HTR-8/SVneo (cell line): ENCODE data around the gene STK38.

Source experiments
- DNase-seq: peaks from one replicate; pipeline ENCODE4 v3.0.0; 2011; ENCODE audit warnings: low spot score, mixed read lengths; ENCODE audit not compliant: insufficient read length
- FAIRE-seq: peaks from 2 replicates; lab custom pipeline; 2011; peaks lifted over from hg19 to GRCh38; lab: Jason Lieb, UNC

STK38 gene

DNA sequence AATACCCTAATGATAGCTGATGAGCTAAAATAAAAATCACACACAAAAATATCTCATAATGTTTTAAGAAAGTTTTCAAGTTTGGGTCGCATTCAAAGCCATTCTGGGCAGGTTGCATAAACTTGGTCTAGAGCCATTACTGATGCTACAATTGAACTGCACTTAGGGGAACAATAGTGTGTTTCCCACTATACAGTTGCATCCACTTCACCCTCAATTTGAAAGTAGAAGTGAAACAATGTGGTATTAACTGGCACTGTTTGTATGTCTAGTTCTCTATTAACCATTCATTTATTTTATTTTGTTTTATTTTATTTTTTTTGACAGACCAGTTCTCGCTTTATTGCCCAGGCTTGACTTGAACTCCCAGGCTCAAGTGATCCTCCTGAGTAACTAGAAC, 23.0 kb upstream of the STK38 start:
- DNase-seq (no peak), FAIRE-seq (no peak)

DNA sequence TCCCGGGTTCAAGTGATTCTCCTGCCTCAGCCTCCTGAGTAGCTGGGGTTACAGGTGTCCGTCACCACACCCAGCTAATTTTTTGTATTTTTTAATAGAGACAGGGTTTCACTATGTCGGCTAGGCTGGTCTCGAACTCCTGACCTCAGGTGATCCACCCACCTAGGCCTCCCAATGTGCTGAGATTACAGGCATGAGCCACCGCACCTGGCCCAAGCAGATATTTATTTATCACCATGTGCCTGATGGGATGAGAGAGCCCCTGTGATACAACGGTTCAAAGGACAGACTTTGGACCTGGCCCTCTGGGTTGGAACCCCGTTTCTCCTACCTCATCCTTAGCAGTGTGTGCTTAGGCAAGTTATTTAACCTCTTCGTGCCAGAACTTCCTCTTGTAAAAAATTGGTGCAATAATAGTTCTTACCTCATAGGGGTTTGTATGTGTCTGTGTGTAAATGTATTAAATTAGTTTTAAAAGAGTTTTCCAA, 19.2 kb upstream of the STK38 start:
- FAIRE-seq, result no peak
- DNase-seq, result no peak

DNA sequence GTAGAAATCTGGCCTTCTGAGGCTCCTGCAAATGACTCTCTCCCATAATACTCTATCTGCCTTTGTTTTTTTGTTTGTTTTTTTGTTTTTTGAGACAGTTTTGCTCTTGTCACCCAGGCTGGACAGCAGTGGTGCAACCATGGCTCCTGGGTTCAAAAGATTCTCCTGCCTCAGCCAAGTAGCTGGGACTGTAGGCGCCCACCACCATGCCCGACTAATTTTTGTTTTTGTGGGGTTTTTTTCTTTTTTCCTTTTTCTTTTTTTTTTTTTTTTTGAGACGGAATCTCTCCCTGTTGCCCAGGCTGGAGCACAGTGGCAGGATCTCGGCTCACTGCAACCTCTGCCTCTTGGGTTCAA, 16.6 kb upstream of the STK38 start:
- FAIRE-seq (no peak), DNase-seq (no peak)

DNA sequence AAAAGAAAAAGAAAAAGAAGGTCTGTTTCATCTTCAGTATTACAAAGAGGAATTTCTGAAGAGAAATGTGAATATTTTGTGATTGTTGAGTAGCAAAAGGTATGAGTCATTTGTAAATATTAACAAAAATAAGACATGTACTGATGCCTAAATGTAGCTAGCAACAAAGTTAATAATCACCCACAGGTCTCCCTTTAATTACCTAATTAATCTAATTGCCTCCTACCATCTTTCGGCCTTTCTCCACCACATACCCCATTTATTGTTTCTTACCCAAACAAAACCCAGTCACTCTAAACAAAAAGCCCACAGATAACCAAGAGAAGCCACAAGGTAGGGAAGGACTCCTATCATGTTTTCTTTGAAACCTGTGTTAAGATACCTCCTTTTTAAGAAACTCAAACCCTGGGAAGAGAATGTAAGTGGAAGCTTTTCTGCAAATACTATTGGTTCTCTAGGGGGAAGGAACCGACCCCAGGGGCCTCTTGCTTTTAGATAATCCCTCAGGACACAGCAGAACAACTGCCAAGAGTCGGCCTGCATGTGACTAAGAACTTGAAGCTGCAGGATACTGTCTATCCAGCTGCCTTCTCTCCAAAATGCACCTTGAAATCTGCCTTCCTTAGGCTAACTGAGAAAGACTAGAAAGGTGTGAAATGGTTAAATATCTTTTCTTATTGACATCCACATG, 16.1 kb upstream of the STK38 start:
- FAIRE-seq (no peak), DNase-seq (no peak)

DNA sequence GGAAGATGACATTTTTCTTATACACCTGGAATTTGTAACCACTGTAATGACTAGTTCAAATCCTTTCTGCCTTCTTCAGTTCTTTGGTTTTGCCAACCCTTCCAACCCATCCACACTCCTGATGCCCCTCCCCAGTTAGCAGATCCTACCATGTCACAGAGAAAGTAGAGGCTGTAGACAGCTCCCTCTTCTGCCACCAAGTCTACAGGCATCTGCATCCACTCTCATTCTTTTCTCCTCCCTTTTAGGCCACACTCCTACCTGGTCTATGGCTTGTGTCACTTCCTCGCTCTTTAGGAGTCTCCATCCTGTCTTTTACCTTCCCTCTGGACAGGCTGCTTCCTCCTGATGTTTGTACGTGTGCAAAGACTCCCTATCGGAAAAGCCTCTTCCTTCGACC, 13.5 kb upstream of the STK38 start:
- DNase-seq, result no peak
- no peak for FAIRE-seq

DNA sequence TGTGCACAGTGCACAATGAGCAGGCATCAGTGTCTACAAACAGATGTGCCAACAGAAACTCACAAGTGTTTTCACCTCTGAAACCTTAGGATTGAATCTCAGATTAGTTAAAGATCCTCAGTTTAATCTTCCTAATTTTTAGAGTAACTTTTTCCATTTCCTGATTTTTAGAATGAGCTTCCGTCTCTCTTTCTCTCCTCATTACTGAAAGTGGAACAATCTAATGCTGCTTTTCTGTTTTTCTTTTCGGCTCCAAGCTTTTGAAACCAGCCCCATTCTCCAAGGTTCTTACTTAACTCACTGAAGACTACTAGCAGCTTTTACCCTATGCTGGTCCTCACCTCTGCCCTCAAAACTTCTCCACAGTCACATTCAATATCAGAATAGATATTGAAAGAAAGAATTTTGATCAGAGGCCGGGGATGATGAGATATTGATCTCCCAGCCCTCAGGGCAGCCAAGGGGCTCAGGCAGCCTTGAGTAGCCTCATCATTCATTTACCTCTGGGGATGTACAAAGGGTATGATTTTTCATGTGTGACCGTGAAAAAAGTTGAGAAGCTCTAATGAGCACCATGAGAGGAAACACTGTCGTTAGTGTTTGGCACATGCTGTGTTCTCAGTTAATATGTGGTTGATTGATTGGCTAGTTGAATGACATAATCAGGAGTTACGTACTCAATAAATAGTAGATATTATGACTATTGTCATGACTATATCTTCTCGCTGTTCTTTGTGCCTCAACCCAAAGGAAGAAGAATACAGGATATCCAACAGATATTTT, 11.9 kb upstream of the STK38 start:
- DNase-seq (no peak), FAIRE-seq (no peak)

DNA sequence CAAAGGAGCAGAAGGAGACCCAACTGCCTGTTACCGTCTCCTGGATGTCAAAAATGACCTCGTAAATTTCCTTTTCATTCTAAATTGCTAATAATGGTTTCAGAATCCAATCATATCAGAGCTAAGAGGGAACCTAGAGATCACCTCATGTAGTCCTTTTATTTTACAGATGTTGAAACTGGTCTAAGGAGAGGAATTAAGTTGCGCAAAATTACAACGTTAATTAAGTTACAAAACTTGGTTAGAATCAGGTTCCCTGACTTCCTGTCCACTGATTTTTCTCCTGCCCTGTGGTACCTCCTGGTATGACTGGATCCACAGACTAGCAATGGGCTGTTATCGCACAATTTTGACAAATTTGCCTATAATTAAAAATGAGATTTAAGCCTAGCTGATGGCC, 9.0 kb upstream of the STK38 start:
- no peak for FAIRE-seq
- DNase-seq, result no peak

DNA sequence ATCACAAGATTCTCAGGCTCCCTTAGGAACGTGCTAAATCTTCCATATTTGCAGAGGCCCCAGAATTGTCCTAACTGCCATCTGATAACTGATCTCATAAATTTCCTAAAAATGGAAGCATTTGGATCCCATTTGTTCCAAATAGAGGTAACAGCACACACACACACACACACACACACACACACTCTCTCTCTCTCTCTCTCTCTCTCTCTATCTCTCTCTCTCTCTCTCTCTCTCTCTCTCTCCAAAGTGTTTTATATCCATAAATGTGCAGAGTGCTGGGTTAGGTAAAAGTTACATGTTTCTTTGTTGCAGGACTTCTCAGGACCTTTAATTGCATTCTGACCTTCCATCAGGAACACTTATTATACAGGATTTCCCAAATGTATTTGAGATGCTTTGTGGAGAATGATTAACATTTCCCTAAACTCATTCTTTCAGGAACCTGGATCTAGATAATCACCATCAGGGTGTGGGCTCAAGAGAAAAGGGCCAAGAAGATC, 8.5 kb upstream of the STK38 start:
- no peak for FAIRE-seq
- no peak for DNase-seq

DNA sequence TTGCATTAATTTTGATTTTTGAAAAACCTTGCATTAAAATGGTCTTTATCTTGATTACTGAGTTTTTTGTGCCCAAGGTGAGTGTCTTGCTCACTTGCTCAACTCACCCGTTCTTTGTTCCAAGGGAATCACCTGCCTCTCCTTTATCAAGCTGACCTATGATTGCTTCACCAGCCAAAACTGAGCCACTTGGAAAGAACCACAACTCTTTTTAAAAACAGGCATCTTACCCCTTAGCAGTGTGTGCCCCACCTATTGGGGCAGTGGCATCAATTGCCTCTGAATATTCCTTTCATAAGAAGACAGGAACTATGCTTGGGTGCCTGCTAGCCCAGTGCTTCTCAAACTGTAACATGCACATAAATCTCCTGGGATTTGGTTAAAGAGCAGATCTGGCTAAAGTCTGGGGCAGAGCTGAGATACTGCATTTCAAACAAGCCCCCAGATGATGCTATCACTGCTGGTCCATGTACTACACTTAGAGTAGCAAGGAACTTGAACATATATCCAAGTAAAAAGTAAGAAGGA, 3.3 kb upstream of the STK38 start:
- no peak for FAIRE-seq
- DNase-seq, result no peak

DNA sequence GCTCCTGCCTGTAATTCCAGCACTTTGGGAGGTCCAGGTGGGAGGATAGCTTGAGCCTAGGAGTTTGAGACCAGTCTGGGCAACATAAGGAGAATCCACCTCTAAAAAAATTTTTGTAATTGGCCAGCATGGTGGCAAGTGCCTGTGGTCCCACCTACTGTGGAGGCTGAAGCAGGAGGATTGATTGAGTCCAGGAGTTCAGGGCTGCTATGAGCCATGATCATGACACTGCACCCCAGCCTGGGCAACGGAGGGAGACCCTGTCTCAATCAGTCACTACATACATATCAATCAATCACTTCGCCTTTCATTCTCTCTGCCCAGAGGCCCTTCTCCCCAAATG, 1.1 kb upstream of the STK38 start:
- FAIRE-seq (no peak), DNase-seq (no peak)

DNA sequence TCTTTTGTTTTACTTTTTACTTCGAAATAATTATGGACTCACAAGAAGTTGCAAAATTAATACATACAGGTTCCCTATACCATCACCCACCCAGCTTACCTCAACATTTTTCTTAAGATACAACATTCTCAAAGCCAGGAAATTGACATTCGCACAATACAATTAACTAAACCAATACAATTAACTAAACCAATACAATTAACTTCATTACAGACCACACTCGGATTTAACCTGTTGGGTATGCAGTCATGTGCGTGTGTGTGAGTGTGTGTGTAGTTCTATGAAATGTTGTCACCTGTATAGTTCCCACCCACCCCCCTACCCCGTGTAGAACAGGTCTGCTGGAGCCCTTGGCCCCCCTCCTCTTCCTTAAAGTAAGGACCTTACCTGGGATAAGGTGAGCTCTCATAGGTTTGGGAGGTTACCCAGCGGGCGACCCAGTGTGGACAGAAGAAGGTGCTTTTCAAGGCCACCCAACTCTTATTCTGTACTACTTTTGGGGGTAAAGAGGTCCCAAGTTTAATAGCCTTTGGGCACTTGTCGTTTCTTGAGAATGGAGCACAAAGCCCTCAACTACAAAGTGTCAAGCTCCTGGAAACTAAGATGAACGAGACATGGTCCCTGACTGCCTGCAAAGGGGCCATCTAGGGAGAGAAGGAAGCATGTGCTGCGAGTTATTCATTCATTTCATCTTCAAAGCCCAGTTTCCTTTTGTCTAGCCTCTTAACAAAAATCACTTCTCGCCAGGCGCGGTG, 544 bp upstream of the STK38 start:
- FAIRE-seq, result no peak
- no peak for DNase-seq

DNA sequence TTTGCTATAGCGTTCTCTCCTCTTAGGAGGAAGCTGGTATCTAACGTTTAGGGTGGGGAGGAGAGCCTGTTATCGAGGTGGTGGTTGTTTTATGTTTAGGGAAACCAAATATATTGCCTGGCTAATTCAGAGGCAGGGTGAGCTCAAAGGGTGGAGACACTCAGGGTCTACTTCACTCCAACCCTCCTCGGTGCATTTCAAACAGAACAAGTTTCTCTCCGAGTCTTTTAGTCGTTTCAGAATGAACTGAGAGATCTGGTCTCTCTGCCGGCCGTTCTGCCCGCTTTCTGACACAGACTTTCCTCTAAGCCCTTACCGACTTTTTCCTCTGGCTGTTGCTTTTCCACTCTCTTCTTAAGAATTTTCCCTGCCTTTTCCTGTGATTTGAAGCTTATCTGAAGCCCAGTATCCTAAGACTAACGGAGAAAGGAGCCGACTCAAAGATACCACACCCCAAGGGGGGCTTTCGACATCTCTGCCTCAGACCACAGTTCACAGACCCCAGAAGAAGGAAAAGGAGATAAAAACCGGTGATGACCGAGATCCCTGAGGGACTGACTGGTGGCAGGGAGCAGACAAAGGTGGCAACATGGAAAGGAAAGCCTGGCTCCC, 865 bp downstream of the STK38 start:
- no peak for FAIRE-seq
- DNase-seq, result no peak

DNA sequence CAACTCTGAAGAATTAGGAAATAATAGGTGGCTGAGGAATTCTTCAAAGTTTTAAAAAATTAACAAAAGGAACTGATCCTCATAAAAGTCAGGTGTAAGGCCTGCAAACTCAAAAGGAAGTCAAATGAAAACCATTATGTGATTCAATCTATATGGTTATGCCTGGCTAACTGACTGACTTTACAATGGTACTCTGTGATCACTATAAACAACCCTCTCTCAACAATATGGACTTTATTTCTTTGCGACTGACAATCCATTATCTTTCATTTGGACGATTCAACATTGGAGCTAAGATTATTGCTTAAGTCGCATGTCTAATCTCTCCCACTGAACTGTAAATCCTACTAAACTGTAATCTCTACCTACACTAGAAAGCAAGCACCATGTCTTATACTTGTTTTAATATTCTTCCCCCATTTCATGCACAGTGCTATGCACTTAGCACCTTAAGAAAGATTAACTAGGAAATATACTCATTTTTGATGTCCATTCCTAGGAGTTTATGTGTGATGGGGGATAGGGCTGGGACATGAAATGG, 1.4 kb downstream of the STK38 start:
- no peak for DNase-seq
- no peak for FAIRE-seq

DNA sequence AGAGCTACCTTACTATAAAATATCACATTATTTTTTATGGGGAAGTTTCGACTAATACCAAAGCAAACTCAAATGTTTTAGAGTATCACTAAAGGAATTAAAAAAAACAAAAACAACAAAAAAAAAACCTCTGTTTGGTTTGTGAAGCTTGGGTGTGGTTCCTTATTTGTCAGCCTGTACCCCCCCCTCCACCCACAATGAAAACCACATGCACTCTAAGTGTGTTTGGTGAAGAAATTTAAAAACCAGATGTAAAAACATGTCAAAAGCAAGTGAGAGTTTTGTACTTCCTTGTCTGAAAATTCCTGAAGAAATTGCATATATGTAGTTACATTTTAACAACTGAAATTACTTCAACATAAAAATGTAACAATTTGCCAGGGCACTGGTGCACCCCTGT, 3.1 kb downstream of the STK38 start:
- FAIRE-seq (no peak), DNase-seq (no peak)

DNA sequence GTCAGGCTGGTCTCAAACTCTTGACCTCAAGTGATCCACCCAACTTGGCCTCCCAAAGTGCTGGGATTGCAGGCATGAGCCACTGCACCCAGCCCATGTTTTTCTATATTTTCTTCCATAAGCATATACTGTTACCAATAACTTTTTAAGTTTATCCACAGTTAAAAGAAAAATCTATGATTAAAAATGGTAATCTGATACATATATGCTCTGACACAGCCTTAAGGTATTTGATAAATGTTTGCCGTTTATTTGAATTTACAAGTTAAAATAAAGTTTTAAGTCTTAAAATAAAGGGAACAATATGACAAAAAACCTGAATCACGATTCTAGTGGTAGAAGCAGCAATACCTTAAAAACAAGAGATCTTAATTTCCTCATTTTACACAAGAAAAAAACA, 5.2 kb downstream of the STK38 start:
- DNase-seq (no peak), FAIRE-seq (no peak)

DNA sequence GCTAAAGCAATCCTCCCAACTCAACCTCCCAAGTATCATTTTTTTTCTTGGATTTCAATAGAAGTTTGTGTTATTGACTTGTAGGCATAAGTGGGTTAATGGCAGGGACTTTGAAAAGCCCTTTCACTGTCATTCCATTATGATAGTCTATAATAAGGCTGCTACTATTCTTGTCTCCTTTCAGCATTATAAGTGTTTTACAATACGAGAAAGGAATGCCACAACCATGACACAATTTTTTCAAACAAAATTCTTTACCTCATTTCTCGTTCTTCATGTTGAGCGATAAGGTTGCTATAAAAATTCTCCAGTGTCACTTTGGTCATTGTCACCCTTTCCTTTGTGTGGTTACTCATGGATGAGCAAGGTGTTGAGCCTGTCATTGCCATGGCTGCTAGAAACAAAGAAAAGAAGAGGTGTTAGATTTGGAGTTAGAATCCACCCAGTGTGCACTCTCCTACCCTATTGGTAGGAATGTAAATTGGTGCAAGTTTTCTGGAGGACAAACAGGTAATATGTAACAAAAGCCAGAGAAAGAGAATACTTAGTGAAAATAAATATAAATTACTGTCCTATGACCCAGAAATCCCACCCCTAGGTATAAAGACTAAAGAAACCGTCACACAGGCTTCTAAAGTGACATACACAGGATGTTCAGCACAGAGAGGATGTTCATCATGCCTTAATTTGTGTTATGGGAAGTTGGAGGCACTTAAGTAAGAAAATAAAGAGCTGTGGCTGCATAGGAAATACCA, 7.3 kb downstream of the STK38 start:
- FAIRE-seq (no peak), DNase-seq (no peak)

DNA sequence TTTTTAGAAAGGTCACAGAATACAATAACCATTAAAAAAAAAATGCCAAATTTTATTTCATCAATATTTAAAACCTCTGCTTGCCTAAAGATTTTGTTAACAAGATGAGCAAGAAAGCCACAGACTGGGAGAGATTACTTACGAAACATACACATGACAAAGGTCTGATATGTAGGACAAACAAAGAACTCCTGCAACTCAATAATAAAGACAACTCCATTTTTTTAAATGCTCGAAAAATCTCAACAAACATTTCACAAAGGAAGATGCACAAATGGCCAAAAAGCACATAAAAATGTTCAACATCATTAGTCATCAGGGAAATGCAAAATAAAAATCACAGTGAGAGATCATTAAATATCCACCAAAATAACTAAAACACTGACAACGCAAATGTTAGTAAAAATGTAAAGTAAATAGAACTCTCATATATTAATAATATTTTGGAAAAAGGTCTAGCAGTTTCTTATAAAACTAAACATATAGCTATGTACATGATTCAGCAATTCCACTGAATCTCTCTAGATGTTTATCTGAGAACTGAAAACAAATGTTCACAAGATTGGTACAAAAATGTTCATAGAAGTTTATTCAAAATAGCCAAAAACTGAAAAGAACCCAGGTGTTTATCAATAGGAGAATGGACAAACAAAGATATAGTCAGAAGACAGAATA, 10.3 kb downstream of the STK38 start:
- FAIRE-seq, result no peak

DNA sequence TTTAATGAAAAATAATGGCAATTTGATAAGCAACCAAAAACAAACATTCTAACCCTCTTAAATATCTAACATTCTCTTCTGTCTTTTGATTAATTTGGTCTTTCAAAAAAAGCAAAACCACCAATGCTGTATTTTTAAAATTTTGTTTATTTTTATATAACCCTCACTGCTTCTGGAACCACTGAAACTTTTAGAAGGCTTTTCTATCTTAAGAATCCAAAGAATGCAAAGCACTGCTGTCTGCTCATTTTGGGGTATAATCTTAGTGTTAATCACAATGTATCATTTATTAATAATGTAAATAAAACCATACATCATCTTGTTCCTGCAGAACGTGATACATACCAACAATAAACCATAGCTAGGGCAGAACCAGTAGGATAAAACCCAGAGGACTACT, 14.0 kb downstream of the STK38 start:
- DNase-seq (no peak), FAIRE-seq (no peak)

More for the DNA sequence above, 10.3 kb downstream of the STK38 start:
- DNase-seq, result no peak

DNA sequence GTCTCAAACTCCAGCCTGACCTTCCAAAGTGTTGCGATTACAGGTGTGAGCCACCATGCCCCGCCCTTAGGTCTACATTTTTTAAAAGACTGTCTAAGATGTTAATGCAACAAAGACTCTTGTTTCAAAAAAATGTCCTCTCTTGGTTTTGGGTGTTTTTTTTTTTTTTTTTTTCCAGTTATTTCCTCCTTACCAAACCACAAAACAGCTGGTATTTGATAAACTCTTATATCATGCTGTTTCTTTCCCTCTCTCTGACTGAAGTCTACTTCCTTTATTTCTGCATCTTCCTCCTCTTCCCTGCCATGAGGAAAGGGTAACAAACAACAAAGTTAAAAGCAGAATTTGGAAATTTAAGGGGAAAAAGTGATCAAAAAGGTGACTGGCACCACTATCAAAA, 21.2 kb downstream of the STK38 start:
- FAIRE-seq, result no peak
- DNase-seq, result no peak
